Measurements from ENCODE around the gene ADAM23.

ADAM23 gene

GRCh38 chr2:206533977-206534376, 90.6 kb downstream of the ADAM23 start:
- Histone ChIP-seq H3K4me2 (peak overlapping the region in 2 of 11 experiments; percentile 8 to 15; a peak in 1 of 22 replicates), H3K9ac (no peak overlapping the region), H3K27ac (no peak overlapping the region), H3K36me3 (no peaks in the 10 kb centered on the region), H3K4me1 (peaks cover 0 to 8% (median 0%) of the 10 kb centered on the region in 10 experiments; a peak in 5 of 20 replicates), H3K27me3 (no peaks in the 10 kb centered on the region), H3K4me3 (no peak overlapping the region), H3K9me3 (replicated peaks in 1 of 11) (no peaks in the 10 kb centered on the region), H4K20me1 (no peaks in the 10 kb centered on the region)
- TF ChIP-seq Cebpa-rat (IDR thresholded peaks at IDR 0.05) = no peak

GRCh38 chr2:206535260-206535986, 92.1 kb downstream of the ADAM23 start:
- H3K4me3 ChIP-seq = no peak overlapping the region
- no peaks in the 10 kb centered on the region for H3K9me3 ChIP-seq (replicated peaks in 1 of 11)
- no peak overlapping the region for H3K4me2 ChIP-seq
- no peak overlapping the region for H3K9ac ChIP-seq
- no peak for TF ChIP-seq Cebpa-rat (IDR thresholded peaks at IDR 0.05)
- H3K36me3 ChIP-seq = no peaks in the 10 kb centered on the region
- H3K27me3 ChIP-seq = no peaks in the 10 kb centered on the region
- no peaks in the 10 kb centered on the region for H4K20me1 ChIP-seq
- H3K4me1 ChIP-seq = peaks cover 0 to 8% (median 0%) of the 10 kb centered on the region in 10 experiments; a peak in 5 of 20 replicates
- no peak overlapping the region for H3K27ac ChIP-seq

- H3K4me3 ChIP-seq = no peak overlapping the region
- TF ChIP-seq Cebpa-rat (IDR thresholded peaks at IDR 0.05) = no peak
- H3K9me3 ChIP-seq (replicated peaks in 1 of 11) = no peaks in the 10 kb centered on the region
Observed at GRCh38 chr2:206540757-206541156, 97.4 kb downstream of the ADAM23 start.

GRCh38 chr2:206543073-206543472, 99.7 kb downstream of the ADAM23 start:
- no peaks in the 10 kb centered on the region for H3K27me3 ChIP-seq
- no peaks in the 10 kb centered on the region for H3K36me3 ChIP-seq
- no peak for TF ChIP-seq Cebpa-rat (IDR thresholded peaks at IDR 0.05)
- no peaks in the 10 kb centered on the region for H3K9me3 ChIP-seq (replicated peaks in 1 of 11)
- no peak overlapping the region for H3K27ac ChIP-seq
- no peaks in the 10 kb centered on the region for H4K20me1 ChIP-seq
- H3K4me3 ChIP-seq = no peak overlapping the region
- peak overlapping the region in 1 of 11 experiments; percentile 12; a peak in 1 of 22 replicates for H3K4me2 ChIP-seq
- H3K4me1 ChIP-seq = no peaks in the 10 kb centered on the region; a peak in 1 of 20 replicates
- no peak overlapping the region for H3K9ac ChIP-seq

More at GRCh38 chr2:206540757-206541156, 97.4 kb downstream of the ADAM23 start:
- Histone ChIP-seq H3K4me1 (no peaks in the 10 kb centered on the region; a peak in 1 of 20 replicates), H3K27me3 (no peaks in the 10 kb centered on the region), H3K9ac (no peak overlapping the region), H3K36me3 (no peaks in the 10 kb centered on the region), H4K20me1 (no peaks in the 10 kb centered on the region), H3K4me2 (no peak overlapping the region), H3K27ac (no peak overlapping the region)

GRCh38 chr2:206548383-206548782, 105.1 kb downstream of the ADAM23 start:
- TF ChIP-seq Cebpa-rat (IDR thresholded peaks at IDR 0.05) = no peak
- H3K9ac ChIP-seq = no peak overlapping the region
- no peak overlapping the region for H3K4me2 ChIP-seq
- no peaks in the 10 kb centered on the region for H3K27me3 ChIP-seq
- no peak overlapping the region for H3K4me3 ChIP-seq
- no peaks in the 10 kb centered on the region for H3K4me1 ChIP-seq
- H3K36me3 ChIP-seq = no peaks in the 10 kb centered on the region
- no peak overlapping the region for H3K27ac ChIP-seq
- no peaks in the 10 kb centered on the region for H3K9me3 ChIP-seq (replicated peaks in 1 of 11)
- H4K20me1 ChIP-seq = no peaks in the 10 kb centered on the region

- Histone ChIP-seq H3K9me3 (replicated peaks in 1 of 11) (0 out of 22 replicates have a peak, but pooled peaks cover 0 to 12% (median 0%) of the 10 kb centered on the region in 11 experiments), H3K4me3 (no peak overlapping the region), H3K36me3 (peaks cover 0 to 5% (median 0%) of the 10 kb centered on the region in 11 experiments; a peak in 1 of 22 replicates), H3K27ac (no peak overlapping the region), H3K9ac (no peak overlapping the region), H3K27me3 (no peaks in the 10 kb centered on the region), H4K20me1 (no peaks in the 10 kb centered on the region), H3K4me2 (no peak overlapping the region), H3K4me1 (peaks cover 4 to 17% (median 9%) of the 10 kb centered on the region in 10 experiments; a peak in 16 of 20 replicates)
- TF ChIP-seq Cebpa-rat (IDR thresholded peaks at IDR 0.05) = no peak
Observed at GRCh38 chr2:206555721-206556120, 112.4 kb downstream of the ADAM23 start.

- Histone ChIP-seq H4K20me1 (no peaks in the 10 kb centered on the region), H3K27me3 (no peaks in the 10 kb centered on the region), H3K27ac (no peak overlapping the region), H3K4me3 (no peak overlapping the region), H3K4me1 (peaks cover 4 to 17% (median 11%) of the 10 kb centered on the region in 10 experiments; a peak in 16 of 20 replicates), H3K4me2 (no peak overlapping the region), H3K9me3 (replicated peaks in 1 of 11) (0 out of 22 replicates have a peak, but pooled peaks cover 0 to 12% (median 0%) of the 10 kb centered on the region in 11 experiments), H3K36me3 (peaks cover 0 to 5% (median 0%) of the 10 kb centered on the region in 11 experiments; a peak in 1 of 22 replicates), H3K9ac (no peak overlapping the region)
- TF ChIP-seq Cebpa-rat (IDR thresholded peaks at IDR 0.05) = no peak
Observed at GRCh38 chr2:206556357-206556949, 113.1 kb downstream of the ADAM23 start.

GRCh38 chr2:206557321-206557720, 114.0 kb downstream of the ADAM23 start:
- Histone ChIP-seq H3K9me3 (replicated peaks in 1 of 11) (0 out of 22 replicates have a peak, but pooled peaks cover 0 to 12% (median 0%) of the 10 kb centered on the region in 11 experiments), H3K4me3 (no peak overlapping the region), H3K27ac (peak overlapping the region in 1 of 11 experiments; percentile 60; a peak in 2 of 22 replicates), H3K9ac (no peak overlapping the region), H3K4me1 (peaks cover 4 to 17% (median 11%) of the 10 kb centered on the region in 10 experiments; a peak in 16 of 20 replicates), H3K36me3 (peaks cover 0 to 5% (median 0%) of the 10 kb centered on the region in 11 experiments; a peak in 1 of 22 replicates), H4K20me1 (no peaks in the 10 kb centered on the region), H3K27me3 (no peaks in the 10 kb centered on the region), H3K4me2 (no peak overlapping the region)
- TF ChIP-seq Cebpa-rat (IDR thresholded peaks at IDR 0.05) = no peak

GRCh38 chr2:206558492-206558891, 115.2 kb downstream of the ADAM23 start:
- H3K4me1 ChIP-seq = peaks cover 4 to 17% (median 11%) of the 10 kb centered on the region in 10 experiments; a peak in 16 of 20 replicates
- H3K9ac ChIP-seq = no peak overlapping the region
- peak overlapping the region; percentile 7 to 57 (median 25); a peak in 14 of 22 replicates for H3K4me2 ChIP-seq
- H3K9me3 ChIP-seq (replicated peaks in 1 of 11) = 0 out of 22 replicates have a peak, but pooled peaks cover 0 to 12% (median 0%) of the 10 kb centered on the region in 11 experiments
- H3K36me3 ChIP-seq = peaks cover 0 to 5% (median 0%) of the 10 kb centered on the region in 11 experiments; a peak in 1 of 22 replicates
- no peak overlapping the region for H3K4me3 ChIP-seq
- 0 out of 22 replicates have a peak, but pooled peaks of 1 of the 11 experiments have one; percentile 45 for TF ChIP-seq Cebpa-rat (IDR thresholded peaks at IDR 0.05)
- H4K20me1 ChIP-seq = no peaks in the 10 kb centered on the region
- H3K27me3 ChIP-seq = no peaks in the 10 kb centered on the region
- H3K27ac ChIP-seq = peak overlapping the region in 9 of 11 experiments; percentile 20 to 66 (median 59); a peak in 16 of 22 replicates
